ENCODE measurements around the gene VAMP2.

VAMP2 gene

GRCh38 chr17:8155231-8155995 lies 7.3 kb downstream of the VAMP2 start:
- DNase-seq (ENCODE audit: low read depth, low spot score), result no peak

GRCh38 chr17:8154608-8155155 lies 8.1 kb downstream of the VAMP2 start:
- DNase-seq (ENCODE audit: low read depth, low spot score), result no peak

GRCh38 chr17:8153957-8154607 lies 8.7 kb downstream of the VAMP2 start:
- no peak for DNase-seq (ENCODE audit: low read depth, low spot score)

GRCh38 chr17:8153525-8153956 lies 9.2 kb downstream of the VAMP2 start:
- no peak for DNase-seq (ENCODE audit: low read depth, low spot score)

GRCh38 chr17:8153031-8153451 lies 9.7 kb downstream of the VAMP2 start:
- DNase-seq (ENCODE audit: low read depth, low spot score), result no peak

- DNase-seq (ENCODE audit: low read depth, low spot score), result no peak
Measured at GRCh38 chr17:8152112-8152775, 10.5 kb downstream of the VAMP2 start, which contains the start of gene PER1. PER1 (minus strand) TSS chr17:8152404; CDS start chr17:8150706, 1,698 bp downstream.

- no peak for DNase-seq (ENCODE audit: low read depth, low spot score)
Measured at GRCh38 chr17:8151641-8152111, 11.1 kb downstream of the VAMP2 start.

- no peak for DNase-seq (ENCODE audit: low read depth, low spot score)
Measured at GRCh38 chr17:8151120-8151640, 11.6 kb downstream of the VAMP2 start.

GRCh38 chr17:8150194-8151119 lies 12.3 kb downstream of the VAMP2 start:
- no peak for DNase-seq (ENCODE audit: low read depth, low spot score)

GRCh38 chr17:8149419-8150193 lies 13.1 kb downstream of the VAMP2 start:
- DNase-seq (ENCODE audit: low read depth, low spot score), result no peak

- DNase-seq (ENCODE audit: low read depth, low spot score), result no peak
Measured at GRCh38 chr17:8148560-8148959, 14.2 kb downstream of the VAMP2 start.

- DNase-seq (ENCODE audit: low read depth, low spot score), result no peak
Measured at GRCh38 chr17:8147805-8148404, 14.8 kb downstream of the VAMP2 start.

- no peak for DNase-seq (ENCODE audit: low read depth, low spot score)
Measured at GRCh38 chr17:8147141-8147804, 15.5 kb downstream of the VAMP2 start.

GRCh38 chr17:8146381-8147140 lies 16.2 kb downstream of the VAMP2 start:
- DNase-seq (ENCODE audit: low read depth, low spot score), result no peak

- DNase-seq (ENCODE audit: low read depth, low spot score), result no peak
Measured at GRCh38 chr17:8145811-8146210, 16.9 kb downstream of the VAMP2 start.

- DNase-seq (ENCODE audit: low read depth, low spot score), result no peak
Measured at GRCh38 chr17:8144401-8145231, 18.1 kb downstream of the VAMP2 start.

Data from iPS DF 19.7 (cell line).